Panc1 (cell line): ENCODE data around the gene PRR30. TPM values are rescaled to one million over a fixed set of nuclear protein-coding genes. Genes with fewer than 3 reads are reported as not detected.

Experiments
- ATAC-seq: fragments of 200-7000 bp; cut with Tn5 transposase; 2 replicates; pipeline ENCODE4 v1.9.1; 2020; ENCODE audit warnings: mild to moderate bottlenecking, moderate library complexity
- BruUV-seq: library from RNA; stranded (reverse); fragments of 400-500 nt; replicated peaks from 2 replicates; lab custom pipeline; 2021; lab: Mats Ljungman, UMichigan
- CTCF ChIA-PET: fragments of 300-600 bp; sonication (Branson Sonifier 250); formaldehyde crosslinking; loops from one replicate; lab custom pipeline; 2022; ENCODE audit warnings: antibody characterized with exemption; lab: Charles Lee
- POLR2A ChIA-PET: fragments of 300-600 bp; sonication (Branson Sonifier 250); formaldehyde crosslinking; loops from one replicate; lab custom pipeline; 2022; ENCODE audit warnings: antibody characterized with exemption; lab: Charles Lee
- DNase-seq: peaks from one replicate; pipeline ENCODE4 v3.0.0-alpha.2; 2010; ENCODE audit warnings: low read depth, low spot score
- H3K27ac ChIP-seq: 2 replicates; pipeline ENCODE4 v1.5.1; 2011; ENCODE audit warnings: mild to moderate bottlenecking, low read length, inconsistent platforms
- H3K27me3 ChIP-seq: fragments of 200-500 bp; sonication (Bioruptor generic); 2 replicates; pipeline ENCODE4 v1.6.0; 2014; ENCODE audit warnings: low read length, inconsistent platforms; ENCODE audit not compliant: control insufficient read depth, insufficient read depth
- H3K36me3 ChIP-seq: fragments of 200-500 bp; sonication (Bioruptor generic); 2 replicates; pipeline ENCODE4 v1.5.1; 2014; ENCODE audit warnings: inconsistent platforms, mild to moderate bottlenecking, low read length, moderate library complexity; ENCODE audit not compliant: control insufficient read depth, insufficient read depth
- H3K4me1 ChIP-seq: 2 replicates; pipeline ENCODE4 v1.5.1; 2011; ENCODE audit warnings: inconsistent platforms, mild to moderate bottlenecking, low read length, moderate library complexity; ENCODE audit not compliant: control insufficient read depth, insufficient read depth
- H3K4me3 ChIP-seq, 2 experiments: 2 replicates each; pipeline ENCODE4 v1.5.1; 2011 to 2012; ENCODE audit warnings: low read depth in 2 of 2, low read length in 2 of 2, mild to moderate bottlenecking in 2 of 2, inconsistent platforms in 1 of 2, moderate library complexity in 1 of 2
- H3K9me3 ChIP-seq: fragments of 200-500 bp; sonication (Bioruptor generic); 2 replicates; pipeline ENCODE4 v1.5.1; 2014; ENCODE audit warnings: low read depth, mild to moderate bottlenecking, inconsistent platforms, low read length, moderate library complexity; ENCODE audit not compliant: control insufficient read depth, insufficient read depth
- POLR2AphosphoS5 ChIP-seq: IDR thresholded peaks from 2 replicates; pipeline ENCODE4 v1.6.1; 2012; ENCODE audit warnings: mild to moderate bottlenecking, low read depth, low read length, moderate library complexity
- SIN3A ChIP-seq: IDR thresholded peaks from 2 replicates; pipeline ENCODE4 v1.6.1; 2012; ENCODE audit warnings: low read depth, mild to moderate bottlenecking, low read length, moderate library complexity, borderline replicate concordance; ENCODE audit not compliant: insufficient read depth
- TCF7L2 ChIP-seq: IDR thresholded peaks from 2 replicates; pipeline ENCODE4 v1.6.1; 2011; ENCODE audit warnings: mild to moderate bottlenecking, low read depth, low read length, inconsistent platforms
- in situ Hi-C: cut with HindIII; loops from 2 replicates; pipeline ENCODE4 v1.10.0; 2016; ENCODE audit warnings: low sequenced_read_pairs, low pct_unique_long_range_greater_than_20kb
- intact Hi-C: fragments of 100-400 bp; cut with micrococcal nuclease; formaldehyde crosslinking; loops from one replicate; pipeline ENCODE4 v1.10.0; 2022; ENCODE audit not compliant: unreplicated experiment
- total RNA-seq: library from RNA; stranded (reverse); gene quantifications from one replicate; pipeline ENCODE4 v1.2.1, GENCODE V29; 2021; ENCODE audit not compliant: unreplicated experiment
- TF ChIP-seq, protein P1 (sequence below): fragments of 450-650 bp; IDR thresholded peaks from 2 replicates; pipeline ENCODE4 v1.5.1; 2017; ENCODE audit warnings: mild to moderate bottlenecking
- TF ChIP-seq, protein P2 (sequence below), 2 experiments: IDR thresholded peaks; 2 replicates each; pipeline ENCODE4 v1.6.1; 2011 to 2012; ENCODE audit warnings: low read depth in 2 of 2, control low read depth in 1 of 2, low read length in 1 of 2, mild to moderate bottlenecking in 1 of 2, moderate library complexity in 1 of 2; ENCODE audit not compliant: insufficient read depth in 1 of 2

PRR30 gene
- total RNA-seq, 1 experiment from 2014 or later, result not detected

DNA sequence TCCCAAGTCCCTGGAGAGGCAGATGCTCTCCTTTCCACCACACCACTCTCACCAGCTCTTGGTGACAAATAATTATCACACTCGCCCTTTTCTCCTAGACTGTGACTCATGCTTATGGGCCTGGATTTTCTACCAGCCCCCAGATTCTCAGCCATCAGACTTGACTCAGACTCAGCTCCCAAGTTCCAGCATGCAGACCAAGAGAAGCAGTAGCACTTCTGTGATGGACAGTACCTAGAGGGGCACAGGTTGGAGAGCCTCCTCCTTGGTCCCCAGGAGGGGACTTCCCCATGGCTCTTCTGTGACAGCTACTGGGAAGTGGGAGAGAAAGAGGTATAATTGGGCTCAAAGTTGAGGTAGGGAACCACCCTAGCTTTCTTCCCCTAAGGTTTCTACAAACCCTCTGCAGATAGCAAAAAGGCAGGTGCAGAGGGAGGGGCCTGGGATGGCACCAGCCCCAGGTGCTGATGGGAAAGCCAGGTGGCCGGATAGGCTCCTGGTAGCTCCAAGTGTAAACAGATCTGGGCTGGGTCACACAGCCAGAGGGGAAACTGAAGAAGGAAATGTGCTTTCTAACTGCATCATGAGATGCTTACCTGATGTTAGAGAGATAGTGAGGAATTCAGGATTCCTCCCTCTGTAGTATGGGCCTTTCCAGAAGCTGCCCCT, 13.7 kb upstream of the PRR30 start:
- intact Hi-C loops, result no loop called here
- H3K4me1 ChIP-seq, result no peaks in the 10 kb centered on the region
- H3K9me3 ChIP-seq, result no peaks in the 10 kb centered on the region
- in situ Hi-C loops, result no loop called here
- BruUV-seq, result no TSS peak
- TF ChIP-seq SIN3A (no peak), TCF7L2 (no peak), POLR2AphosphoS5 (no peak)
- TF ChIP-seq, protein P1, sequence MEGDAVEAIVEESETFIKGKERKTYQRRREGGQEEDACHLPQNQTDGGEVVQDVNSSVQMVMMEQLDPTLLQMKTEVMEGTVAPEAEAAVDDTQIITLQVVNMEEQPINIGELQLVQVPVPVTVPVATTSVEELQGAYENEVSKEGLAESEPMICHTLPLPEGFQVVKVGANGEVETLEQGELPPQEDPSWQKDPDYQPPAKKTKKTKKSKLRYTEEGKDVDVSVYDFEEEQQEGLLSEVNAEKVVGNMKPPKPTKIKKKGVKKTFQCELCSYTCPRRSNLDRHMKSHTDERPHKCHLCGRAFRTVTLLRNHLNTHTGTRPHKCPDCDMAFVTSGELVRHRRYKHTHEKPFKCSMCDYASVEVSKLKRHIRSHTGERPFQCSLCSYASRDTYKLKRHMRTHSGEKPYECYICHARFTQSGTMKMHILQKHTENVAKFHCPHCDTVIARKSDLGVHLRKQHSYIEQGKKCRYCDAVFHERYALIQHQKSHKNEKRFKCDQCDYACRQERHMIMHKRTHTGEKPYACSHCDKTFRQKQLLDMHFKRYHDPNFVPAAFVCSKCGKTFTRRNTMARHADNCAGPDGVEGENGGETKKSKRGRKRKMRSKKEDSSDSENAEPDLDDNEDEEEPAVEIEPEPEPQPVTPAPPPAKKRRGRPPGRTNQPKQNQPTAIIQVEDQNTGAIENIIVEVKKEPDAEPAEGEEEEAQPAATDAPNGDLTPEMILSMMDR, result no peak
- TF ChIP-seq, protein P2, sequence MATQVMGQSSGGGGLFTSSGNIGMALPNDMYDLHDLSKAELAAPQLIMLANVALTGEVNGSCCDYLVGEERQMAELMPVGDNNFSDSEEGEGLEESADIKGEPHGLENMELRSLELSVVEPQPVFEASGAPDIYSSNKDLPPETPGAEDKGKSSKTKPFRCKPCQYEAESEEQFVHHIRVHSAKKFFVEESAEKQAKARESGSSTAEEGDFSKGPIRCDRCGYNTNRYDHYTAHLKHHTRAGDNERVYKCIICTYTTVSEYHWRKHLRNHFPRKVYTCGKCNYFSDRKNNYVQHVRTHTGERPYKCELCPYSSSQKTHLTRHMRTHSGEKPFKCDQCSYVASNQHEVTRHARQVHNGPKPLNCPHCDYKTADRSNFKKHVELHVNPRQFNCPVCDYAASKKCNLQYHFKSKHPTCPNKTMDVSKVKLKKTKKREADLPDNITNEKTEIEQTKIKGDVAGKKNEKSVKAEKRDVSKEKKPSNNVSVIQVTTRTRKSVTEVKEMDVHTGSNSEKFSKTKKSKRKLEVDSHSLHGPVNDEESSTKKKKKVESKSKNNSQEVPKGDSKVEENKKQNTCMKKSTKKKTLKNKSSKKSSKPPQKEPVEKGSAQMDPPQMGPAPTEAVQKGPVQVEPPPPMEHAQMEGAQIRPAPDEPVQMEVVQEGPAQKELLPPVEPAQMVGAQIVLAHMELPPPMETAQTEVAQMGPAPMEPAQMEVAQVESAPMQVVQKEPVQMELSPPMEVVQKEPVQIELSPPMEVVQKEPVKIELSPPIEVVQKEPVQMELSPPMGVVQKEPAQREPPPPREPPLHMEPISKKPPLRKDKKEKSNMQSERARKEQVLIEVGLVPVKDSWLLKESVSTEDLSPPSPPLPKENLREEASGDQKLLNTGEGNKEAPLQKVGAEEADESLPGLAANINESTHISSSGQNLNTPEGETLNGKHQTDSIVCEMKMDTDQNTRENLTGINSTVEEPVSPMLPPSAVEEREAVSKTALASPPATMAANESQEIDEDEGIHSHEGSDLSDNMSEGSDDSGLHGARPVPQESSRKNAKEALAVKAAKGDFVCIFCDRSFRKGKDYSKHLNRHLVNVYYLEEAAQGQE (IDR thresholded peaks at IDR 0.05; ENCODE audit: insufficient read depth in 1 of 2, low read depth in 2 of 2, low read length in 1 of 2), result no peak
- no peaks in the 10 kb centered on the region for H3K27me3 ChIP-seq
- CTCF ChIA-PET, result no interaction called here
- ATAC-seq (no peak), DNase-seq (no peak)
- H3K27ac ChIP-seq, result no peak overlapping the region
- H3K36me3 ChIP-seq, result no peaks in the 10 kb centered on the region
- POLR2A ChIA-PET, result no interaction called here
- H3K4me3 ChIP-seq, result no peak overlapping the region

DNA sequence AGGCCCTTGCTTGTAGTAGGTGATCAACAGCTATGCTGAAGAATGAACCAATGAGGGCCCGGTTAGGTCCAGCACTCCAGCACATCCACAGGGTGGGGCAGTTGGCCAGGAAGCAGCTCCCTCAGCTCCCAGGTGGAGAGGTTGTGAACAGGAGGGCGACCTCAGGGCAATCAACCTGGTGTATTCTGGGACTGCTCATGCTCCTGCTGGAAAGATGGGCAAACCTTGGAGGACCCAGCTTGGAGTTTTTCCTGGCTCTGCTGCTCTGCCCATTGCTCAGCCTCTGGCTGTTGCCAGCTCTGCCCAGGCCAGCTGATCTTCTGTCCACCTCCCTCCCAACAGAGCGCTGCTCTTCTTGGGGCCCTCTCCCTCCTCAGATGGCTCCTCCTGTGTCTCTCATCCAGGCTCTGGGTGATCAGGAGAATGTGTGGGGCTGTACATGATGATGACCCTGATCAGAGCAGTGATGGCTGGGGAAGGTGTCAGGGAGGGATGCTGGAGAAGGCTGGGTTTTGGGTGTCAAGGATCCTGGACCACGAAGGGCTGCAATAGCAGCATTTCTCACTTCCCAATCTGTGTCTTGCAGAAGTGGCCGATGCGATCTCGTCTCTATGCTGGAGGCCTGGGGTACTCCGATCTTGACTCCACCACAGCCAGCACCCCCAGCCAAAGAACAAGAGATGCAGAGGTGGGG, 13.0 kb upstream of the PRR30 start:
- no TSS peak for BruUV-seq
- H3K27ac ChIP-seq, result no peak overlapping the region
- in situ Hi-C loops, result no loop called here
- H3K4me1 ChIP-seq, result no peaks in the 10 kb centered on the region
- DNase-seq (no peak), ATAC-seq (peak; percentile 60)
- H3K36me3 ChIP-seq, result no peaks in the 10 kb centered on the region
- ChIA-PET POLR2A (no interaction called here), CTCF (no interaction called here)
- no peaks in the 10 kb centered on the region for H3K27me3 ChIP-seq
- TF ChIP-seq SIN3A (no peak), TCF7L2 (no peak), POLR2AphosphoS5 (no peak)
- TF ChIP-seq, protein P2 (IDR thresholded peaks at IDR 0.05; ENCODE audit: insufficient read depth in 1 of 2, low read depth in 2 of 2, low read length in 1 of 2), result no peak
- TF ChIP-seq, protein P1, result no peak
- H3K9me3 ChIP-seq, result no peaks in the 10 kb centered on the region
- intact Hi-C loops, result no loop called here
- H3K4me3 ChIP-seq, result no peak overlapping the region
